ENCODE measurements around the gene SPATA20. TPM values are rescaled to one million over a fixed set of nuclear protein-coding genes. Genes with fewer than 3 reads are reported as not detected.

The SPATA20 gene
- total RNA-seq, 1 experiment from 2014 or later: 24.6 TPM

GRCh38 chr17:50532452-50533024 lies 14.4 kb upstream of the SPATA20 start, which contains the start of gene EPN3 (continued):
- TF ChIP-seq MLX (CRISPR knock-in tag; IDR thresholded peaks at IDR 0.05) (no peak), STAT6 (CRISPR knock-in tag; conservative IDR thresholded peaks at IDR 0.05; ENCODE audit: low read depth) (no peak), MYBL2 (CRISPR knock-in tag; IDR thresholded peaks at IDR 0.05) (0 out of 2 replicates have a peak, but pooled peaks have one; percentile 51), HMGXB4 (CRISPR knock-in tag; IDR thresholded peaks at IDR 0.05) (no peak), SOX15 (CRISPR knock-in tag; IDR thresholded peaks at IDR 0.05) (no peak), CDX4 (CRISPR knock-in tag; IDR thresholded peaks at IDR 0.05; ENCODE audit: borderline replicate concordance) (no peak)

- ATAC-seq (peak; percentile 30), DNase-seq (ENCODE audit: low spot score) (no peak)
- peak overlapping the region; percentile 87 for H3K4me3 Mint-ChIP-seq
- peaks cover 11% of the 10 kb centered on the region; the same call in 1 of the 2 replicates for H3K36me3 Mint-ChIP-seq
- ChIA-PET CTCF (interaction anchor here (0.6 to 3.7 kb wide), 15 partner anchors 9 to 136 kb away, joined by 3 to 24 read pairs (median 7); partner anchors contain the start of gene LRRC59), POLR2A (interaction anchor here (1.4 to 3.0 kb wide), 2 partner anchors 9 to 27 kb away, joined by 4 to 8 read pairs; partner anchors contain the start of gene CACNA1G)
- H3K4me1 Mint-ChIP-seq: peaks cover 40% of the 10 kb centered on the region
- peaks cover 26% of the 10 kb centered on the region for H3K27me3 Mint-ChIP-seq (ENCODE audit: low read depth)
- H3K9me3 Mint-ChIP-seq: no peaks in the 10 kb centered on the region
- H3K27ac Mint-ChIP-seq: no peak overlapping the region
- no peak for TF ChIP-seq STAT6 (CRISPR knock-in tag; conservative IDR thresholded peaks at IDR 0.05; ENCODE audit: low read depth)
These were observed 13.8 kb upstream of the SPATA20 start for GRCh38 chr17:50533185-50533584.

GRCh38 chr17:50533720-50534148 lies 13.2 kb upstream of the SPATA20 start:
- Mint-ChIP-seq H3K4me3 (peak overlapping the region; percentile 87), H3K27me3 (ENCODE audit: low read depth) (peaks cover 26% of the 10 kb centered on the region), H3K4me1 (peaks cover 44% of the 10 kb centered on the region), H3K36me3 (peaks cover 11% of the 10 kb centered on the region; the same call in 1 of the 2 replicates), H3K27ac (no peak overlapping the region), H3K9me3 (no peaks in the 10 kb centered on the region)
- ATAC-seq (peak; percentile 28), DNase-seq (ENCODE audit: low spot score) (no peak)
- ChIA-PET CTCF (interaction anchor here (1.0 to 3.7 kb wide), 13 partner anchors 9 to 137 kb away, joined by 4 to 24 read pairs (median 7); partner anchors contain the start of gene LRRC59), POLR2A (interaction anchor here (1.4 to 3.0 kb wide), 2 partner anchors 8 to 26 kb away, joined by 4 to 8 read pairs; partner anchors contain the start of gene CACNA1G)
- TF ChIP-seq SP1 (CRISPR knock-in tag; conservative IDR thresholded peaks at IDR 0.05): 0 out of 2 replicates have a peak, but pooled peaks have one; percentile 40
- TF ChIP-seq ATF2 (CRISPR knock-in tag; IDR thresholded peaks at IDR 0.05; ENCODE audit: borderline replicate concordance, low read depth): no peak
